ENCODE measurements around the gene TENM4.

- TF ChIP-seq CTCF (IDR thresholded peaks at IDR 0.05; ENCODE audit: poor library complexity, severe bottlenecking) (no peak), TAF1 (IDR thresholded peaks at IDR 0.05; ENCODE audit: low read depth) (no peak), EZH2 (IDR thresholded peaks at IDR 0.05; ENCODE audit: borderline replicate concordance, insufficient read depth, low read length, poor library complexity, severe bottlenecking) (no peak)
Observed at GRCh38 chr11:79304599-79305212, 136.1 kb downstream of the TENM4 start.
